ENCODE data around the gene PITX3.
A peak's percentile ranks its signal among the peaks of the same experiment; 100 is the strongest.
"Not testable (repeated sequence)": the region's sequence is repeated elsewhere in the genome, so short reads cannot be mapped to it uniquely, and the experiment has no call there.

The PITX3 gene

DNA sequence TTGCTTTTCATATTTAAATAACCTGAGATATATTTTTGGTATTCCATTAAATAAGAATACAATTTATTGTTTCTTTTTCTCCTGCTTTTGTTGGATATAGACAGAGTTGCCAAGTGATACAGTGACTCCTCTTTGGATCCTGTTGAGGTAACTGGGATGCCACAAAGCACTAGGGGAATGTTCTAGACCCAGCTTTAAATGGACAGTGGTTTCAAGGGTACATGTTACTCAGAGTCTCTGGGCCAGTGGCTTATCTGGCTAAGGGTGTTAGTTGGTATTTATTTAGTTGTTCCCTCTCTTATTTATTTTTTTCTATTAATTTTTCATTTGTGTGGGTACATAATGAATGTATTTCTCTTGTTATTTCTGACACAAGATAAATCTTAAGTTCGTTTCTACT lies 13.1 kb upstream of the PITX3 start:
- no peak for DNase-seq

DNA sequence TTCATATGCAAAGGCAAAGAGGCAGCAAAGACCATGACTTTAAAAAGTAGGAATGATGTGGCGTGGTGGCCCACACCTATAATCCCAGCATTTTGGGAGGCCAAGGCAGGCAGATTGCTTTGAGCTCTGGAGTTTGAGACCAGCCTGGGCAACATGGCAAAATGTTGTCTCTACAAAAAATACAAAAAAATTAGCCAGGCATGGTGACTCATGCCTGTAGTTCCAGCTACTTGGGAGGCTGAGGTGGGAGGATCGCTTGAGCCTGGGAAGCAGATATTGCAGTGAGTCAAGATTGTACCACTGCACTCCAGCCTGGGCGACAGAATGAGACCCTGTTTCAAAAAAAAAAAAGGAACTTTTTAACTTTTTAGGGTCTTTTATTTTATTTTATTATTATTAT lies 11.2 kb upstream of the PITX3 start:
- DNase-seq: not testable (repeated sequence)

DNA sequence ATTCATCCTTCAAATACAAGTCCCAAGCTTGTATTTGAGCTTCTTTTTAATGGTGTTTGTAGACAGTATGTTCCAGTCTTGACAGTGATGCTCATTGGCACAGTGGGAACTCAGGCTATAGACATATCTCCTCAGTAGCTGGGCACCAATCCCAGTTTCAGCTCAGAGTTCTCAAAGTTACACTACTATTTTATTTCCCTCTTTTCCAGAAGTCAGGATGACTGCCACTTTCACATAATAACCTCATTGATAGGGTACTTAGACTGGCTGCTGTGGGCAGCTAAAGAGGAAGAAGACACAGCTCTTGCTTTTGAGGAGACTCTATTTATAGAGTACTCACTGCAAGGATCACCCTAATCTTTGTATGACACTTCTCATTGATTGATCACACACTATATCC lies 6.4 kb upstream of the PITX3 start:
- DNase-seq: no peak

DNA sequence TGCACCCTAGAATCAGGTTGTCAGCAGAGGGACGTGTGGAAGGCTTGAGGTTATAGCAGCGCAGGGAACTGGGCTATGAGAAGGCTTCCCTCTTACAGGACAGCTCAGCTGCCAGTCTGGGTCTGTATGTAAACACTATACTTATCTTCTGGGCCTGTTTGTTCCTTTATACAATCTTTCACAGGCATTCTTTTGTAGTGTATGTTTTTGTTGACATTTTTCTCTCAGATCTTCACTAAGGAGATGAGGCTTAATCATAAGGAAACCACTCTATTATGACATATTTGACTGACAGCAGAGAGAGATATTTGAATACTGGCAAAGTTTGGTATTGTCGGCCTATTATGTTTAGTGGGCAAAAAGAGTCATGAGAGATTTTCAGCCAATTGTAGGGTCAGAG lies 4.9 kb upstream of the PITX3 start:
- no peak for DNase-seq

DNA sequence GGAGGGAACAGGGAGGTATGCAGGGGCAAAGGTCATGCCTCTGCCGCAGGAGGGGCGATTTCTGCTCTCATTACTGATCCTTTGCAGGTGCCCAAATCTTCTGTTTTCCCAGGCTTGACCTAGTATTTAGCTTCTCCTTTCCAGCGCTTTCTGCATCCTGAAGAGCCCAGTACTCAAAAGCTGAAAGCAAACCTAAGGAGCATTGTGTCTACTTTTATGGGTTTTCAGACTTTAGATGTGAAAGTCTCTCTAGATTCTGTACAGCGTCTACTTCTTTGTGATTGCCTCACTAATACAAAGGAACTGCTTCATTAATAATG lies 4.6 kb upstream of the PITX3 start:
- DNase-seq: no peak

DNA sequence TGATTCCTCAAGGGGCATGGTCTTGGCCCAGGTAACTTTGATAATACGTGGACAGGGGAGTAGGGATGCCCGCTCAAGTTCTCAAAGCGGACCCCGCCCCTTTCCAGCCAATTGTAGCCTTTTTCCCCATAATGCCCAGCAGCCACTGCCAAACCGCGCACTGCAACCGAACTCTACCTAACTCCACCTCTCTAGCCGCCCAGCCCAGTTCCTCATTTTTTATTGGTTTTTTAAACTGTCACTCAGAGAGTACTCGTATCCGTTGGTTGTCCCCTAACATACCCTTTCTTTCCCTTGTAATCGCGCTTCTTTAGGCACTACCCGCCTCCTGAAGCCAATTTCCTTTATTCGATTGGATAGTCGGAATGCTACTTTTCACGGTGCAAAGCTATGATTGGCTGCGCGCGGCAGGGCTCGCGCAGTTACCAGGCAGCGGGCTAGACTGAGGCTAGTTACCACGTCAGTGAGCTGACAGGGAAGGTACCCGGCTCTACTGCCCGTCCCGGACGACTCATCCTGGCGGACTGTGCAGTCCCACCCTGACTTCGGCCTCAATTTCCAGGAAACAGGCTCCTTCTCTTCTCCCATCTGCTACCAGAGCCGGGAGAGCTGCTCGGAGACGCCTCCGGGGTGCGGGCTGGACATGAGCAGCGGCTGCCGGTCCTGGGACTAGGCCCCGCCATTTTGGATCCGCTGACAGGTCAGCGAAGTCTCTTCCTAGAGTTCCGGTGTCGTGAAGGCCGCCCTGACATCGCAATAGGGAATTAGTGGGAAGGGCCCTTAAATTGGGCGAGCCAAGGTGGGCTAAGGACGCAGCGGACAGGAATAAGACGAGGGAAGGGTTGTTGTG lies 4.0 kb upstream of the PITX3 start, which contains the start of gene GBF1:
TSS of gene GBF1 (plus strand) at position 451 of the 850 bp plus-strand sequence. CDS start 13,407 bp downstream, outside the sequence.
- peak; percentile 97 for DNase-seq

DNA sequence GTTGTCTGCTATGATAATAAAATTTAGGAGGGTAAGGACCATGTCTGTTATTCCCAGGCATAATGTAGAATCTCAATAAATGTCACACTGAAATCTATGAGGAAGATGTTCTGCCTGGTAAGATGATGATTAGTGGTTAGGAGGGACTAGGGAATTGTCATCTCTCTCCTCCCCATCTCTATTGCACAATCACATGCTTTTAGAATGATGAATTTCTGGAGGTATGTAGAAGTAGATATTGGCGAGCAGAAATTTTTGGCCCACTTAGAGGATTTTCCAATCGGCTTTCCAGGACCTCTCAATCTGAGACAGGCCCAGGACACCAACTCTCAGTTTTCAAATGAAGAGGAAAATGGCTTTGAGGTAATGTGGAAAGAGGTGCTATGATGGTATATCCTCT lies 2.0 kb upstream of the PITX3 start:
- DNase-seq: no peak

DNA sequence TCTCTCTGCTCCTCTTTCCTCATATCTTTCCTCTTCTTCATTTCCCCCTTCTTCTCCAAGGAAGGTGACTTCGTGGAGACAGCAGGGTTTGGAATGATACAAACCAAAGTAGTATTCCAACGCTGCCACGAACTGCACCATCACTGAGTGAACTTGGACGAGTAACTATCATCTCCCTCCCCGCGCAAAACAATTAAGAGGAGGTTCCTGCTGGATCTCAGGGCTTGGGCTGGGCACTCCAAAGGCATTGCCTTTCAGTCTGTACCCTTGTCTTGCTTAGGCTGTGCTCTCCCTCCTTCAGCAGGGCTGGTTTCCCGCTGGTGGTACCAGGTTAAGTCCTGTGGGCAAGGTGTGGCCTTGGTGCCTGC lies 790 bp upstream of the PITX3 start:
- DNase-seq: no peak

DNA sequence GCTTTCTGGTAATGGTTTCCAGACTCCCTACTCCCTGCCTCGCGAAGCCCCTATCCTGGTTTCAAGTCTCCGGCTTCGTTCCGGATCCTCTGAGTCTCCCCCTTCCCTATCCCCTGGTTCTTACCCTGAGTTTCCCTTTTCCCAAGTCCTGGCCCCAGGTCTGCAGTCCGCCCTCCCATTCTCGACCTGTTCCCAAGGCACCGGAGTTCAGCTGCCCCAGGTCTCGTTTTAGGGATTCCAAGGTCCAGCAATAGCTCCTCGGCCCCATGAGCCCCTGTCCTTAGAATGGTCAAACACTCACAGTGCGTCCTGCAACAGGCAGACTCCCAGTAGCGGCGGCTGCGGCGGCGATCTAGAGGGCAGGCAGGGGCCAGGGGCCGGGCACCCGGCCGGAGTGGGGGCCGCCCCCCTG lies 274 bp downstream of the PITX3 start:
- DNase-seq: no peak

DNA sequence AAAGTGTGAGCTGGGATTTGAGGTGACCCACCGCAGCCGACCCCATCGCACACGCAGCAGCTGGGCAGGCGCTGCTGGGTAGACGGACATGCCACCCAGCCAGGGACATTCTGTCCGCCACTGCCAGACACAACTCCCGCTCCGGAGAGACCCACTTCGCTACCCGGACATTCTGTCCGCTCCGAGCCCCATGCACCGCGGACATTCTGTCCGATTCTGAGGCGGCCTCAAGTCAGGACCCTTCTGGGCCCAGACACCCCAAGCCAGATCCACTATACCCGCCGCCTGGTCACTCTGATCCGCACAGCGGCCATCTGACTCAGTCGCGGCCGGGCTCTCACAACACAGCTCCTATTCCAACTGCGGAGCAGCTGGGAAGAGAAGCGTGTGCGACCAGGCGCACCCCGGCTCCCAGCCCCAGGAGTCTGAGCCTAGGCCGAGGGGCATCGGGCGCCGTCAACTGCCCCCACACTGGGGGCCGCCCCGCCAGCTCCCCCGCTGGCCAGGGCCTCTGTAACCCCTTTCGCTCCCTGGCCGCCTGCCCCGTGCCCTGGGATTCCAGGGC lies 763 bp downstream of the PITX3 start:
- no peak for DNase-seq

DNA sequence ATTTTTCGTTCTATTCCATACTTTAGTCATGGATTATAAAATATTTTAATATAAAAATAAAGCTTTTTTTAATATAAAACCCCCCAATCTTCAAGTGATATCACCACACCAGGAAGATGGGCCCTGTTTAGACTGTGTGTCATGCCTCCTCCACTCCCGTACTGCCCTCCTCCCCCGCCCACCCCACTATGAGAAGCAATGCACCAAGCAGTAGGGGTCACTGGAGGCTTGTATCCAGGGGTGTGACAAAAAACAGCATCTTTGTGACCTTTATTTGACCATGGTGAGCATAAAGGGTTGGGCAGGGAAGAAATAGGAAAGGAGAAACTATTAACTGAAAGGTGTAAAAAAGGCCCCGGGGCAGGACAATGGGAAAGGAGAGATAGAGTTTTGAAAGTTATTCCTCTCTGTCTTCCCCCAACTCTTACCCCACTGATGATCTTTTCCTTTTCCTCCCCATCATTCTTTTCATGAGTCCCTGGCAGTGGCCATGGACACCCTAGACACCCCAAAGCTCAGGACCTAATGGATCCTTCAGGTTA lies 3.5 kb downstream of the PITX3 start:
- DNase-seq: no peak

DNA sequence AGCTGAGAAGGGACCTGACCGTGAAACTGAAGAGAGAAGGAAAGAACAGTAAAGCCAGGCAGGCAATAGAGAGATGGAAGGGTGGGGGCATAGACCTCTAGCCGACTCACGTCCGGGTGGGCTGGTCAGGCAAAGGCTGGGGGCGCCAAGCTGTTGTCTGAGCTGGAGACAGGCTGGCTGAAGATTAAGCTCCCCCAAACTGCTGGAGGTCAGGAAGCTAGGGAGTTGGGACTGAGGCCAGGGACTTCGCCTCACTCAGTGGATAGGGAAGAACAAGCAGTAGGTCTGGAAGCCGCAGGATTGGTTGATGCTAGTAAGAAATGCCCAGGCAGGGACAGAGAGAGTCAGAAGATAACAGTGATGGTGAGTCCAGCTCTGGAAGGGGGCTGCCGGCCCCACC lies 5.3 kb downstream of the PITX3 start:
- DNase-seq: no peak

DNA sequence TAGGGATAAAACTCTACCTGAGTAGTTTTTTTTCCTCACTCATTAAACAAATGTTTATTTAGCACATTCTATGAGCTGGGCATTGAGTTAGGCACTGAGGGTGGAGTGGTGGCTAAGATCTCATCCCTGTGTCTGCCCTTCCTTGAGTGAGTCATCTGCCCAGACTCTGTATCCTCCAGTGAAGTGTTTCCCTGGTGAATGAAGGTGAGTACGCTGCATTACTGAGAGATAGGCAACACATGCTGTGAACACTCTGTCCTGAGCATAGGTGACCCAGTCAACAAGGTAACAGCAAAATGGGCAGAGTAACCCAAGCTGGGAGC lies 5.8 kb downstream of the PITX3 start:
- DNase-seq: no peak

DNA sequence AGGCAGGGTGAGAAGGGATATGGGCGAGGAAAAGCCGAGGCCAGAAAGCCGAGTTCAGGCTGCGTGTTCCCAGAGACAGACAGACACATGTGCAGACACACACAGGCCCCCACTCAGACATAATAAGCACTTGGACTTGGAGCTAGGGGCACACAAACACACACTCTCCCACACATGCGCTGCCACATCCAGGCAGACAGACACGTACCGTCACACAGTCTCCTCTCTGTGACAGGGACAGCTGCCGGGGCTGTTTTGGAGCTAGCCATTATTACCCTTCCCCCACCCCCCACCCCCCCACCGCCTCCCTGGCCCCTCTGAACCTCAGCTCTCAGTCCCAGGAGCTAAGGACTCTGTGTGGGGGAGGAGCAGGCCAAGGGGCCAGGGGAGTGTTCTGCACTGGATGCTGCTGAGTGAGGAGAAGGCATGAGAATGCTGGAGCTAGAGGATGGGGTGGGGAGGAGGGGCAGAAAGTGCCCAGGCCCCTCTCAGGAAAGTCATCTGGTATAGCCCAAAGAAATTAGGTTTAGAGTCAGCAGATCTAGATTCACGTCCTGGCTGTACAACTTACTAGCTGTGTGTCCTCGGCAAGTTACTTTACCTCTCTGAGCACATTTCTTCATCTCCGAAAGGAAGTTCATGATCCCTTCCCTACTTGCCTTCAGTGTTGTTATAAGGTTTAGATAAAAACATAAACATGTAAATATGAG lies 6.3 kb downstream of the PITX3 start:
- DNase-seq: no peak

DNA sequence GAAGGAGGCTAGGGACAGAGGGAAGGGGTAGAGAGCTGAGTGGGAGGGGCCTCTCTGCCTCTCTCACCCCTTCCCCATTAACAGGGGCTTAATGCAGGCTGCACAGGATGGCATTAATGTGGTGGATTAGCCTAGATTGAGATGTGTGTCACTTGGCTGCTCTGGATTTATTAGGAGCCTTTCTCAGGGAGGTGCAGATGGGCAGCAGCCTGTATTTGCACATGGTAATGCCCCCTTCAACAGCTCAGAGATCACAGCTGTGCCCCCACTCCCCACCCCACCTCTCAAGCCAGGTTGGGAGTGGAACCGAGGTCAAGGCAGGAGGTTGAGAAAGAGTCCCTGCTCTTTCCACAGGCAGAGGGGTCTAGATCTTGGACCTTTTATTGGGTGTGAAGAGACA lies 7.3 kb downstream of the PITX3 start:
- no peak for DNase-seq

DNA sequence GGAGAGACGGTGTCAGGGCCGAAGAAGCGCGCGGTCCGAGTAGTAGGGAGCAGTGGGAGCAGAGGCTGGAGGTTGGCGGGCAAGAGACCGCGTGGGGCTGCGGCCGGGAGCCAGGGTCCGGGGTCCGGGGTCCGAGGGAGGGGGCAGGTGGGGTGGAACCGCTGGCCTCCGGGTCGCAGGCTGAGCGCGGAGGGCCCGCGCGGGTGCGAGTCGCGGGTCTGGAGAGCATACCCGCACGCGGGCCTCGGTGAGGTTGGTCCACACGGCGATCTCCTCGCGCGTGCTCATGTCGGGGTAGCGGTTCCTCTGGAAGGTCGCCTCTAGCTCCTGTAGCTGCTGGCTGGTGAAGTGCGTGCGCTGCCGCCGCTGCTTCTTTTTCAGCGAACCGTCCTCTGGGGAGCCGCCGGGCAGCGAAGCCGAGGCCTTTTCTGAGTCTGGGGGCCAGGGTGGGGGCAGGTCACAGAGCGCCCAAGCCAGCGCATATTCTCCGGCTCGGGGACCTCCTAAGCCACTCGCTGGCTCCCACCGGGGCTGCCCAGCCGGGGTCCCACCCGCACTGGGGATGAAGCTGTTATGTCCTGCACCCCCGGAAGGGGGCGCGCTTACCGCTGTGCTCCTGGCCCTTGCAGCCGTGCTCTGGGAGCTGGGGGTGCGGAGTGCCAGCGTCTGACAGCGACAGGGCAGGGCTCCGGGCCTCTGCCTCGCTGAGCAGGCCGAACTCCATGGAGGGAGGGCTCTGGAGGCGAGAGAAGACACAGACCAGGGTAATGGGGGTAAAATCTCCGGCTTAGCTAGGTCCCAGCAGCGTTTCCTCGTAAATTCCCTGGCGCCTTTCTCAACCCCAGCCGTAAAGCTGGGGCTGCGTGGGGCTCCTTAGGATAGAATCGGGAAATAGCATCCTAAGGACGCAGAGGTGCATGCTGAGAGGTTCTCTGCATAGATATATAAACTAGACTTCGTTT lies 9.7 kb downstream of the PITX3 start:
- peak; percentile 20 for DNase-seq

DNA sequence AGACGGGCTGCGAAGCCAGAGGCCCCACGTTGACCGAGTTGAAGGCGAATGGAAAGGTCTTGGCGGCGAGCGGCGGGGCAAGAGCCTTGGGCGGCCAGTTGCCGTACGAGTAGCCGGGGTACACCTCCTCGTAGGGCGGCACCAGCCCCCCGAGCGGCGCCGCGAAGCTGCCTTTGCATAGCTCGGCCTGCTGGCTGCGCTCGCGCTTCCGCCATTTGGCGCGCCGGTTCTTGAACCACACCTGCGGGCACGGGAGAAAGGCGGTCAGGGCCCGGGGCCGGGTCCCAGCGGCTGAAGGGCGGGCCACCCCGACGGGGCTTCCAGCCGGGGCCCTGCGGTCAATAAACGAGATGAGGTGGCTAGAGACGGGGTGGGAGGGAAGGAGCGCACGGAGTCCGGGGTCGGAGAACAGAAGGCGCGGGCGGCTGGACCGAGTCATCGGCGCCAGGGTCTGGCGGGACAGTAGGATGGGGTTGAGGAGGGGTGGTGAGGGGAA lies 10.4 kb downstream of the PITX3 start:
- peak; percentile 12 for DNase-seq

DNA sequence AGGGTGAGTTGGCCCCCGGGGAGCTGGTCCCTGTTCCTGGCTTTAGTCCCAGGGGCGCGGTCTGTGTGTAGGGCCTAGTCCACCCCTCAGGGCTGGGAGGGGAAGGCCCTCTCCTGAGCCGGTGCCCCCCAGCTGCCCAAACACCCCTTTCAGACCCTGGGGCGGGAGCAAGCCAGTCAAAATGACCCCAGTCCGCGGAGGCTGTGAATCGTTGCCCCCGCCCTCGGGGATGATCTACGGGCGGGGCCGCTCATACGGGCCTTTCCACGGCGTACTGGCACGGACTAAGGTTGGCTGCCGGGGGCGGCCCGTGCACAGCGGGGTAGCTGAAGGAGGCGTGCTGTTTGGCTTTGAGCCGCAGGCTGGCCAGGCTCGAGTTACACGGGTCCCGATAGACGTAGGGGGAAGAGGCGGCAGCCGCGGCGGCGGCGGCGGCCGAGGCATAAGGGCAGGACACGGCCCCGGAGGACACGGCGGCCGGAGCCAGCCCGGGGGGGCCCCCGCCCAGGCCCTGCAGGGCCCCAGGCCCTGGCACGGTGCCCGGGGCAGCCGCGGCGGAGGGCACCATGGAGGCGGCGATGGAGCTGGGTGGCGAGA lies 10.9 kb downstream of the PITX3 start:
- peak; percentile 46 for DNase-seq

DNA sequence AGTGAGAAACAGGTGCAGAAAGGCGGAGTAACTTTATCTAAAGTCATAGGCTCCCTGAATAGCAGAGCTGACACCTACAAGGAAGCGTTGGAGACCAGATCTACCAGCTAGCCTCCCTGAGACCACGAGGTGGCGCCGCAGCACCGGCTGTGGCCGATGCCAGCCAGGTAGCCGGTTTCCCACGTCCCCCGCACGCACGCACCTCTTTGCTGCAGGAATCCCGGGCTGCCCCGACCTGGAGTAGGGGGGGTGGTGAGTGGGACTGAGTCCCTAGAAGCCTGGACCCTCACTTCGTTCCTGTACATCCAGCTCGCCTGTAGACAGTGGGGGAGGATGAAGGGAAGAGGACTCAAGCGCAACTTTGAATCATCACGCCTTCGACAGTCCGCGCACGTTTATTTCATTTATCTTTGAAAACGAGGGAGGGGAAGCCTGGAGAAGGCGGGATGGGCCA lies 11.5 kb downstream of the PITX3 start:
- peak; percentile 59 for DNase-seq

DNA sequence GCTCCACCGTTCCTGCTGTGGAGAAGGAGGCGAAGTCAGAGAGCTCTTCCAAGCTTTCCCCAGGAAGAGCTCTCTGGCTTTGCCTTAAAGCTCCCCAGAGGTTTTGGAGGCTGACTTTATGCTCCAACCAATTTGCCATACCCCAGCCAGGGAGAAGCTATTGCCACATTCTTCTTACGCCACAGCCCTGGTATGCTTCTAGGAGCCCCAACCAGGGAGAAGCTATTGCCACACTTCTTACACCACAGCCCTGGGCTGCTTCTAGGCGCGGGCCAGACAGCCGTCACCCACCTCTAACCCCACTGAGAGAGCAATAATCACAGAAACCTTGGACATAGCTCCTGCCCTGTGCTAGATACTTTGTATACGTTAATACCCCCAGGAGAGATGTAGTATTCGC lies 14.3 kb downstream of the PITX3 start:
- DNase-seq: no peak

DNA sequence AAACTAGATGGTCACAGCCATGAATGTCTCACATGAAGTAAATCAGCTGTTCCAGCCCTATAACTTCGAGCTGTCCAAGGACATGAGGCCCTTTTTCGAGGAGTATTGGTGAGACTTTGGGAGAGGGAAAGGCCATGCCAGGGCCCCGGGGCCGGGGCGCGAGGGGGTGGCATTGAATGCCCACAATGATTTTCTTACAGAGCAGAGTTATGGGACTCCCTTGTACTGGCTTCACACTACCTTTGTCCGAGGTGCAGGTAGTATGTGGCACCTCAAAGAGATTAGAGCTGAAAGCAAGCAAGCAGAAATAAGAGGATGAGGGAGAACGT lies 14.8 kb downstream of the PITX3 start:
- no peak for DNase-seq
